ENCODE data around the gene BHLHE41. TPM values are rescaled to one million over a fixed set of nuclear protein-coding genes. Genes with fewer than 3 reads are reported as not detected.

BHLHE41 gene
- polyA plus RNA-seq, 1 donor (not counting 4 experiments of a cell fraction or from before 2014, with no cell fraction given) = 1.4 TPM

DNA sequence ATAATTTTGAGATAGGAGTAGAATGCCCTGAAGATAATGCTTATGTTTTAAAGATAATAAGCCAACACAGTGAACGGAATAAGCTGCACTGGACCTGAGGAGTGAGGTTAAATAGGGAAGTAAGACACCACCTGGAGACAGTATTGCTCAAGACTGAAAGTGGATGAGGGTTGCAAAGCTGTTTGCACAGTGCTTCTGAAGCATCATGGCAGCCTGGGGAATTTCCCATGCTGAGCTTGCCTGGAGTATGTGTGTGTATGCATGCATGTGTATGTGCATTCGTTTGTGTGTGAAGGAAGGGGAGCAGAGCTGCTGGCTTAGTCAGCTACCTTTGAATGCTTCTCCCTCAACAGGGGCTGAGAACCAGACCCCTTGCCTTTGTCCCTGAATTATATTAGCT, 35.8 kb downstream of the BHLHE41 start:
- dilution Hi-C loops (cut with MboI; ENCODE audit: extremely low pct_ligation_motif_present, low sequenced_read_pairs) = no loop called here
- DNase-seq (ENCODE audit: low read depth, low spot score) (no peak), FAIRE-seq (no peak)

DNA sequence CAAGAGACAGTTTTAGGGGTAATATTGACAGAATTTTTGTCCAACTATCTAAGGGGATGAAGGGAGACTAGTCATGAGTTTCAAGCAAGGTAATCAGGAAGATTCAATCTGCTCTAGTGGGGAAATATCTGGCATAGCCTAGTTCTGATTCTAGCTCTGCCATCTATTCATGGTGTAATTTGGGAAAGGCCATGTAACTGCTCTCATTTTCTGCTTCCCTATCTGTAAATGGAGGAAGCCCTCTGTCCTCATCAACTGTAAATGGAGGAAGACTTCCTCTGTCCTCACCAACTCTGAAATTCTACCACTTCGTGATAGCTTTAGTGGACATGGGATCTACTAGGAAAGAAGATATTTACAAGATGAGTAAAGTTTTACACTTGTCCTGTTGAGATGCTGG, 37.9 kb downstream of the BHLHE41 start:
- no peak for DNase-seq (ENCODE audit: low read depth, low spot score)
- no peak overlapping the region for H3K9ac ChIP-seq (ENCODE audit: control insufficient read depth, extremely low read depth, insufficient read depth, low read length)
- H3K9me3 ChIP-seq (ENCODE audit: control insufficient read depth, low read depth, low read length) = no peaks in the 10 kb centered on the region

More for the DNA sequence above, 35.8 kb downstream of the BHLHE41 start:
- no peak overlapping the region for H3K27ac ChIP-seq (ENCODE audit: control insufficient read depth, insufficient read depth, low read length)
- no peak overlapping the region for H3K4me2 ChIP-seq (ENCODE audit: control insufficient read depth, extremely low read depth, insufficient read depth, low read depth, low read length)
- H3K9me1 ChIP-seq (ENCODE audit: control insufficient read depth, extremely low read depth, insufficient read depth, low read length) = peaks cover 3% of the 10 kb centered on the region
- H3K36me3 ChIP-seq (ENCODE audit: control insufficient read depth in 2 of 2, extremely low read depth in 1 of 2, insufficient read depth in 2 of 2, low read length in 2 of 2) = no peaks in the 10 kb centered on the region
- no peaks in the 10 kb centered on the region for H3K79me2 ChIP-seq (ENCODE audit: control insufficient read depth, insufficient read depth, low read length)
- no peaks in the 10 kb centered on the region for H3K9me3 ChIP-seq (ENCODE audit: control insufficient read depth, low read depth, low read length)
- H3K27me3 ChIP-seq (ENCODE audit: control insufficient read depth, extremely low read depth, insufficient read depth, low read length) = no peaks in the 10 kb centered on the region
- H3K4me1 ChIP-seq (ENCODE audit: control insufficient read depth, extremely low read depth, insufficient read depth, low read length) = peaks cover 12% of the 10 kb centered on the region
- no peaks in the 10 kb centered on the region for H4K20me1 ChIP-seq (ENCODE audit: control insufficient read depth, extremely low read depth, insufficient read depth, low read length)
- no peak for TF ChIP-seq EZH2 (IDR thresholded peaks at IDR 0.05; ENCODE audit: low read length)
- TF ChIP-seq, protein P1, sequence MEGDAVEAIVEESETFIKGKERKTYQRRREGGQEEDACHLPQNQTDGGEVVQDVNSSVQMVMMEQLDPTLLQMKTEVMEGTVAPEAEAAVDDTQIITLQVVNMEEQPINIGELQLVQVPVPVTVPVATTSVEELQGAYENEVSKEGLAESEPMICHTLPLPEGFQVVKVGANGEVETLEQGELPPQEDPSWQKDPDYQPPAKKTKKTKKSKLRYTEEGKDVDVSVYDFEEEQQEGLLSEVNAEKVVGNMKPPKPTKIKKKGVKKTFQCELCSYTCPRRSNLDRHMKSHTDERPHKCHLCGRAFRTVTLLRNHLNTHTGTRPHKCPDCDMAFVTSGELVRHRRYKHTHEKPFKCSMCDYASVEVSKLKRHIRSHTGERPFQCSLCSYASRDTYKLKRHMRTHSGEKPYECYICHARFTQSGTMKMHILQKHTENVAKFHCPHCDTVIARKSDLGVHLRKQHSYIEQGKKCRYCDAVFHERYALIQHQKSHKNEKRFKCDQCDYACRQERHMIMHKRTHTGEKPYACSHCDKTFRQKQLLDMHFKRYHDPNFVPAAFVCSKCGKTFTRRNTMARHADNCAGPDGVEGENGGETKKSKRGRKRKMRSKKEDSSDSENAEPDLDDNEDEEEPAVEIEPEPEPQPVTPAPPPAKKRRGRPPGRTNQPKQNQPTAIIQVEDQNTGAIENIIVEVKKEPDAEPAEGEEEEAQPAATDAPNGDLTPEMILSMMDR (optimal IDR thresholded peaks at IDR 0.05 in 1 of 3, IDR thresholded peaks at IDR 0.05 in 1 of 3, conservative IDR thresholded peaks at IDR 0.05 in 1 of 3; ENCODE audit: extremely low read depth in 1 of 3, insufficient read depth in 2 of 3, low read length in 3 of 3) = no peak
- no peak overlapping the region for H2AFZ ChIP-seq (ENCODE audit: control insufficient read depth, low read length)
- H3K4me3 ChIP-seq (ENCODE audit: control insufficient read depth in 2 of 3, extremely low read depth in 1 of 3, insufficient read depth in 2 of 3, low read depth in 1 of 3, low read length in 3 of 3) = no peak overlapping the region
- no peak overlapping the region for H3K9ac ChIP-seq (ENCODE audit: control insufficient read depth, extremely low read depth, insufficient read depth, low read length)

More for the DNA sequence above, 37.9 kb downstream of the BHLHE41 start:
- dilution Hi-C loops (cut with MboI; ENCODE audit: extremely low pct_ligation_motif_present, low sequenced_read_pairs) = no loop called here
- Histone ChIP-seq H2AFZ (ENCODE audit: control insufficient read depth, low read length) (no peak overlapping the region), H3K36me3 (ENCODE audit: control insufficient read depth in 2 of 2, extremely low read depth in 1 of 2, insufficient read depth in 2 of 2, low read length in 2 of 2) (no peaks in the 10 kb centered on the region), H3K9me1 (ENCODE audit: control insufficient read depth, extremely low read depth, insufficient read depth, low read length) (peaks cover 3% of the 10 kb centered on the region), H3K27me3 (ENCODE audit: control insufficient read depth, extremely low read depth, insufficient read depth, low read length) (no peaks in the 10 kb centered on the region), H3K79me2 (ENCODE audit: control insufficient read depth, insufficient read depth, low read length) (no peaks in the 10 kb centered on the region), H3K4me1 (ENCODE audit: control insufficient read depth, extremely low read depth, insufficient read depth, low read length) (peaks cover 12% of the 10 kb centered on the region), H4K20me1 (ENCODE audit: control insufficient read depth, extremely low read depth, insufficient read depth, low read length) (no peaks in the 10 kb centered on the region), H3K4me3 (ENCODE audit: control insufficient read depth in 2 of 3, extremely low read depth in 1 of 3, insufficient read depth in 2 of 3, low read depth in 1 of 3, low read length in 3 of 3) (no peak overlapping the region), H3K27ac (ENCODE audit: control insufficient read depth, insufficient read depth, low read length) (no peak overlapping the region), H3K4me2 (ENCODE audit: control insufficient read depth, extremely low read depth, insufficient read depth, low read depth, low read length) (no peak overlapping the region)
- no peak for FAIRE-seq
- TF ChIP-seq, protein P1 (optimal IDR thresholded peaks at IDR 0.05 in 1 of 3, IDR thresholded peaks at IDR 0.05 in 1 of 3, conservative IDR thresholded peaks at IDR 0.05 in 1 of 3; ENCODE audit: extremely low read depth in 1 of 3, insufficient read depth in 2 of 3, low read length in 3 of 3) = no peak
- no peak for TF ChIP-seq EZH2 (IDR thresholded peaks at IDR 0.05; ENCODE audit: low read length)
